ENCODE measurements around the gene EXO1. TPM values are rescaled to one million over a fixed set of nuclear protein-coding genes. Genes with fewer than 3 reads are reported as not detected.
A peak's percentile ranks its signal among the peaks of the same experiment; 100 is the strongest.
"Not testable (repeated sequence)": the region's sequence is repeated elsewhere in the genome, so short reads cannot be mapped to it uniquely, and the experiment has no call there.

Gene EXO1
- total RNA-seq, 1 donor from 2014 or later: 2.2 TPM

- Mint-ChIP-seq H3K4me3 (ENCODE audit: unreplicated experiment) (no peak overlapping the region), H3K36me3 (ENCODE audit: unreplicated experiment) (no peaks in the 10 kb centered on the region), H3K27me3 (ENCODE audit: unreplicated experiment) (peaks cover 2% of the 10 kb centered on the region), H3K4me1 (ENCODE audit: low read depth, unreplicated experiment) (peaks cover 10% of the 10 kb centered on the region), H3K9me3 (ENCODE audit: unreplicated experiment) (no peaks in the 10 kb centered on the region), H3K27ac (ENCODE audit: unreplicated experiment) (no peak overlapping the region)
- no peak for DNase-seq
- TF ChIP-seq CTCF (IDR thresholded peaks at IDR 0.05; ENCODE audit: partially characterized antibody, unreplicated experiment): no peak
Observed at GRCh38 chr1:241846375-241846774, 1.6 kb upstream of the EXO1 start.

- H3K36me3 Mint-ChIP-seq (ENCODE audit: unreplicated experiment): no peaks in the 10 kb centered on the region
- H3K9me3 Mint-ChIP-seq (ENCODE audit: unreplicated experiment): no peaks in the 10 kb centered on the region
- H3K4me1 Mint-ChIP-seq (ENCODE audit: low read depth, unreplicated experiment): peaks cover 10% of the 10 kb centered on the region
- peak overlapping the region; percentile 98 for H3K4me3 Mint-ChIP-seq (ENCODE audit: unreplicated experiment)
- peaks cover 2% of the 10 kb centered on the region for H3K27me3 Mint-ChIP-seq (ENCODE audit: unreplicated experiment)
- no peak for DNase-seq
- no peak for TF ChIP-seq CTCF (IDR thresholded peaks at IDR 0.05; ENCODE audit: partially characterized antibody, unreplicated experiment)
- no peak overlapping the region for H3K27ac Mint-ChIP-seq (ENCODE audit: unreplicated experiment)
Observed at GRCh38 chr1:241846862-241847539, 1.0 kb upstream of the EXO1 start.

- H3K4me1 Mint-ChIP-seq (ENCODE audit: low read depth, unreplicated experiment): peaks cover 10% of the 10 kb centered on the region
Observed at GRCh38 chr1:241847540-241847795, 536 bp upstream of the EXO1 start.

GRCh38 chr1:241848686-241849344 lies 811 bp downstream of the EXO1 start:
- no peaks in the 10 kb centered on the region for H3K9me3 Mint-ChIP-seq (ENCODE audit: unreplicated experiment)
- no peak for DNase-seq
- no peaks in the 10 kb centered on the region for H3K36me3 Mint-ChIP-seq (ENCODE audit: unreplicated experiment)
- H3K27me3 Mint-ChIP-seq (ENCODE audit: unreplicated experiment): peaks cover 4% of the 10 kb centered on the region
- H3K4me1 Mint-ChIP-seq (ENCODE audit: low read depth, unreplicated experiment): peaks cover 10% of the 10 kb centered on the region
- no peak overlapping the region for H3K27ac Mint-ChIP-seq (ENCODE audit: unreplicated experiment)
- H3K4me3 Mint-ChIP-seq (ENCODE audit: unreplicated experiment): peak overlapping the region; percentile 98
- no peak for TF ChIP-seq CTCF (IDR thresholded peaks at IDR 0.05; ENCODE audit: partially characterized antibody, unreplicated experiment)

More at GRCh38 chr1:241847540-241847795, 536 bp upstream of the EXO1 start:
- no peak for DNase-seq
- Mint-ChIP-seq H3K27ac (ENCODE audit: unreplicated experiment) (peak overlapping the region; percentile 99), H3K36me3 (ENCODE audit: unreplicated experiment) (no peaks in the 10 kb centered on the region), H3K4me3 (ENCODE audit: unreplicated experiment) (peak overlapping the region; percentile 98), H3K27me3 (ENCODE audit: unreplicated experiment) (peaks cover 2% of the 10 kb centered on the region), H3K9me3 (ENCODE audit: unreplicated experiment) (no peaks in the 10 kb centered on the region)
- no peak for TF ChIP-seq CTCF (IDR thresholded peaks at IDR 0.05; ENCODE audit: partially characterized antibody, unreplicated experiment)

GRCh38 chr1:241849345-241849695 lies 1.3 kb downstream of the EXO1 start:
- TF ChIP-seq CTCF (IDR thresholded peaks at IDR 0.05; ENCODE audit: partially characterized antibody, unreplicated experiment): no peak
- Mint-ChIP-seq H3K27me3 (ENCODE audit: unreplicated experiment) (peaks cover 4% of the 10 kb centered on the region), H3K9me3 (ENCODE audit: unreplicated experiment) (no peaks in the 10 kb centered on the region), H3K36me3 (ENCODE audit: unreplicated experiment) (no peaks in the 10 kb centered on the region), H3K27ac (ENCODE audit: unreplicated experiment) (no peak overlapping the region), H3K4me3 (ENCODE audit: unreplicated experiment) (peak overlapping the region; percentile 98), H3K4me1 (ENCODE audit: low read depth, unreplicated experiment) (peaks cover 10% of the 10 kb centered on the region)
- DNase-seq: no peak

- not testable (repeated sequence) for H3K9me3 Mint-ChIP-seq (ENCODE audit: unreplicated experiment); H3K27me3 Mint-ChIP-seq (ENCODE audit: unreplicated experiment); H3K4me1 Mint-ChIP-seq (ENCODE audit: low read depth, unreplicated experiment); DNase-seq; H3K36me3 Mint-ChIP-seq (ENCODE audit: unreplicated experiment); H3K4me3 Mint-ChIP-seq (ENCODE audit: unreplicated experiment); H3K27ac Mint-ChIP-seq (ENCODE audit: unreplicated experiment)
Observed at GRCh38 chr1:241855545-241856140, 7.6 kb downstream of the EXO1 start.
